ENCODE measurements around the gene SPECC1L. TPM values are rescaled to one million over a fixed set of nuclear protein-coding genes. Genes with fewer than 3 reads are reported as not detected.

SPECC1L gene
- total RNA-seq, 1 donor from 2014 or later: 173 TPM

DNA sequence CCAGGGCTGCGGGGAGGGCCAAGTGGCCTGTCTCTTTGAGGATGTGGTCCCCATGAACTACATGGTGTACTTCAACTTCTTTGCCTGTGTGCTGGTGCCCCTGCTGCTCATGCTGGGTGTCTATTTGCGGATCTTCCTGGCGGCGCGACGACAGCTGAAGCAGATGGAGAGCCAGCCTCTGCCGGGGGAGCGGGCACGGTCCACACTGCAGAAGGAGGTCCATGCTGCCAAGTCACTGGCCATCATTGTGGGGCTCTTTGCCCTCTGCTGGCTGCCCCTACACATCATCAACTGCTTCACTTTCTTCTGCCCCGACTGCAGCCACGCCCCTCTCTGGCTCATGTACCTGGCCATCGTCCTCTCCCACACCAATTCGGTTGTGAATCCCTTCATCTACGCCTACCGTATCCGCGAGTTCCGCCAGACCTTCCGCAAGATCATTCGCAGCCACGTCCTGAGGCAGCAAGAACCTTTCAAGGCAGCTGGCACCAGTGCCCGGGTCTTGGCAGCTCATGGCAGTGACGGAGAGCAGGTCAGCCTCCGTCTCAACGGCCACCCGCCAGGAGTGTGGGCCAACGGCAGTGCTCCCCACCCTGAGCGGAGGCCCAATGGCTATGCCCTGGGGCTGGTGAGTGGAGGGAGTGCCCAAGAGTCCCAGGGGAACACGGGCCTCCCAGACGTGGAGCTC is 170.2 kb downstream of the SPECC1L start:
- Mint-ChIP-seq H3K27me3 (ENCODE audit: unreplicated experiment) (peaks cover 11% of the 10 kb centered on the region), H3K36me3 (ENCODE audit: unreplicated experiment) (no peaks in the 10 kb centered on the region), H3K4me1 (ENCODE audit: low read depth, unreplicated experiment) (peaks cover 17% of the 10 kb centered on the region), H3K4me3 (ENCODE audit: unreplicated experiment) (no peak overlapping the region), H3K9me3 (ENCODE audit: unreplicated experiment) (peaks cover 8% of the 10 kb centered on the region), H3K27ac (ENCODE audit: unreplicated experiment) (no peak overlapping the region)
- TF ChIP-seq, protein P1, sequence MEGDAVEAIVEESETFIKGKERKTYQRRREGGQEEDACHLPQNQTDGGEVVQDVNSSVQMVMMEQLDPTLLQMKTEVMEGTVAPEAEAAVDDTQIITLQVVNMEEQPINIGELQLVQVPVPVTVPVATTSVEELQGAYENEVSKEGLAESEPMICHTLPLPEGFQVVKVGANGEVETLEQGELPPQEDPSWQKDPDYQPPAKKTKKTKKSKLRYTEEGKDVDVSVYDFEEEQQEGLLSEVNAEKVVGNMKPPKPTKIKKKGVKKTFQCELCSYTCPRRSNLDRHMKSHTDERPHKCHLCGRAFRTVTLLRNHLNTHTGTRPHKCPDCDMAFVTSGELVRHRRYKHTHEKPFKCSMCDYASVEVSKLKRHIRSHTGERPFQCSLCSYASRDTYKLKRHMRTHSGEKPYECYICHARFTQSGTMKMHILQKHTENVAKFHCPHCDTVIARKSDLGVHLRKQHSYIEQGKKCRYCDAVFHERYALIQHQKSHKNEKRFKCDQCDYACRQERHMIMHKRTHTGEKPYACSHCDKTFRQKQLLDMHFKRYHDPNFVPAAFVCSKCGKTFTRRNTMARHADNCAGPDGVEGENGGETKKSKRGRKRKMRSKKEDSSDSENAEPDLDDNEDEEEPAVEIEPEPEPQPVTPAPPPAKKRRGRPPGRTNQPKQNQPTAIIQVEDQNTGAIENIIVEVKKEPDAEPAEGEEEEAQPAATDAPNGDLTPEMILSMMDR (IDR thresholded peaks at IDR 0.05; ENCODE audit: partially characterized antibody, unreplicated experiment): no peak
- no peak for DNase-seq

DNA sequence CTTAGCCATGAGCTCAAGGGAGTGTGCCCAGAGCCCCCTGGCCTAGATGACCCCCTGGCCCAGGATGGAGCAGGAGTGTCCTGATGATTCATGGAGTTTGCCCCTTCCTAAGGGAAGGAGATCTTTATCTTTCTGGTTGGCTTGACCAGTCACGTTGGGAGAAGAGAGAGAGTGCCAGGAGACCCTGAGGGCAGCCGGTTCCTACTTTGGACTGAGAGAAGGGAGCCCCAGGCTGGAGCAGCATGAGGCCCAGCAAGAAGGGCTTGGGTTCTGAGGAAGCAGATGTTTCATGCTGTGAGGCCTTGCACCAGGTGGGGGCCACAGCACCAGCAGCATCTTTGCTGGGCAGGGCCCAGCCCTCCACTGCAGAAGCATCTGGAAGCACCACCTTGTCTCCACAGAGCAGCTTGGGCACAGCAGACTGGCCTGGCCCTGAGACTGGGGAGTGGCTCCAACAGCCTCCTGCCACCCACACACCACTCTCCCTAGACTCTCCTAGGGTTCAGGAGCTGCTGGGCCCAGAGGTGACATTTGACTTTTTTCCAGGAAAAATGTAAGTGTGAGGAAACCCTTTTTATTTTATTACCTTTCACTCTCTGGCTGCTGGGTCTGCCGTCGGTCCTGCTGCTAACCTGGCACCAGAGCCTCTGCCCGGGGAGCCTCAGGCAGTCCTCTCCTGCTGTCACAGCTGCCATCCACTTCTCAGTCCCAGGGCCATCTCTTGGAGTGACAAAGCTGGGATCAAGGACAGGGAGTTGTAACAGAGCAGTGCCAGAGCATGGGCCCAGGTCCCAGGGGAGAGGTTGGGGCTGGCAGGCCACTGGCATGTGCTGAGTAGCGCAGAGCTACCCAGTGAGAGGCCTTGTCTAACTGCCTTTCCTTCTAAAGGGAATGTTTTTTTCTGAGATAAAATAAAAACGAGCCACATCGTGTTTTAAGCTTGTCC is 171.0 kb downstream of the SPECC1L start:
- H3K36me3 Mint-ChIP-seq (ENCODE audit: unreplicated experiment): no peaks in the 10 kb centered on the region

DNA sequence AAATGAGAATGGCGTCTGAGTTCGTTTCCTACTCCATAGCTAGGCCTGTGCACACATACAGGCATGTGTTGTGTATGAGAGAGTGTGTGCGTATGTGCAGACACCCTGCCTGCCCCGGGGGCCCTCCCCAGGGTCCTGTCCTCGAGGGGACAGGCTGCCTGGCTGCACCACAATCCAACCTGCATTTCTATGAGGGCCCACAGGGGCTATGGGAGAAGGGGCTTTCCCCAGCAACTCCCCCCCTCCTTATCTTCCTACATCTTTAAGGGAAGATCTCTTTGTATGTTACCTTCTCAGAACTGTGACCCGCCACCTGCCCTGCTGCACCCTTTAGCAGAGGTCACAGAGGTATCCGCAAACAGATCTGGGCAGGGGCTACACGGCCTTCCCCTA is 171.7 kb downstream of the SPECC1L start:
- Mint-ChIP-seq H3K9me3 (ENCODE audit: unreplicated experiment) (peaks cover 10% of the 10 kb centered on the region), H3K4me3 (ENCODE audit: unreplicated experiment) (no peak overlapping the region), H3K27ac (ENCODE audit: unreplicated experiment) (no peak overlapping the region), H3K4me1 (ENCODE audit: low read depth, unreplicated experiment) (peaks cover 26% of the 10 kb centered on the region), H3K36me3 (ENCODE audit: unreplicated experiment) (no peaks in the 10 kb centered on the region), H3K27me3 (ENCODE audit: unreplicated experiment) (peaks cover 7% of the 10 kb centered on the region)
- DNase-seq: no peak
- TF ChIP-seq, protein P1 (IDR thresholded peaks at IDR 0.05; ENCODE audit: partially characterized antibody, unreplicated experiment): no peak

More for the DNA sequence above, 171.0 kb downstream of the SPECC1L start:
- peaks cover 24% of the 10 kb centered on the region for H3K4me1 Mint-ChIP-seq (ENCODE audit: low read depth, unreplicated experiment)
- peaks cover 9% of the 10 kb centered on the region for H3K27me3 Mint-ChIP-seq (ENCODE audit: unreplicated experiment)
- TF ChIP-seq, protein P1 (IDR thresholded peaks at IDR 0.05; ENCODE audit: partially characterized antibody, unreplicated experiment): no peak
- peak; percentile 29 for DNase-seq
- no peak overlapping the region for H3K4me3 Mint-ChIP-seq (ENCODE audit: unreplicated experiment)
- H3K27ac Mint-ChIP-seq (ENCODE audit: unreplicated experiment): no peak overlapping the region
- peaks cover 10% of the 10 kb centered on the region for H3K9me3 Mint-ChIP-seq (ENCODE audit: unreplicated experiment)

DNA sequence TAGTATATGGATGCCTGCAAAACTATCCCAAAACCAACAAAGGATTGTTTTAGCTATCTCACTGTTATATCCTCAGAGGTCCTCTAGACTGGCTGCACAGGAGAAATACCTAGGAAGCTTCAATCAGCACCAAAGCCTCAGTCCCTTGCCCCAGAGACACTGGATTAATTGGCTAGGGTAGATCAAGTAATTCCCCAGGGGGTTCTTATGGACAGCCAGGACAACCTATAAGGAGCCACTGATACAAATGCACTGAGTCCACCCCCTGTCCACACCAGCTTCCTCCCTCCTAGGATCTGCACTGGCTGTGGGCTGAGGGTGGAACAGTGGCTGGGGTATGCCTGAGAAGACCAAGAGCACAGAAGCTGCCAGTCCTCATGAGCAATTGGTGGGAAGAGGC is 173.0 kb downstream of the SPECC1L start:
- no peak for DNase-seq
- peaks cover 26% of the 10 kb centered on the region for H3K4me1 Mint-ChIP-seq (ENCODE audit: low read depth, unreplicated experiment)
- H3K27ac Mint-ChIP-seq (ENCODE audit: unreplicated experiment): no peak overlapping the region
- H3K36me3 Mint-ChIP-seq (ENCODE audit: unreplicated experiment): no peaks in the 10 kb centered on the region
- TF ChIP-seq, protein P1 (IDR thresholded peaks at IDR 0.05; ENCODE audit: partially characterized antibody, unreplicated experiment): no peak
- H3K27me3 Mint-ChIP-seq (ENCODE audit: unreplicated experiment): peaks cover 3% of the 10 kb centered on the region
- H3K4me3 Mint-ChIP-seq (ENCODE audit: unreplicated experiment): no peak overlapping the region
- H3K9me3 Mint-ChIP-seq (ENCODE audit: unreplicated experiment): peaks cover 10% of the 10 kb centered on the region

All from glutamatergic neuron (in vitro differentiated cells).